DOHH2 (cell line): ENCODE measurements around the gene HIBCH.

Source experiments
- CTCF ChIP-seq: fragments of 200-600 bp; sonication (generic); IDR thresholded peaks from one replicate; pipeline ENCODE4 v1.5.1; 2014; ENCODE audit warnings: antibody characterized with exemption, mild to moderate bottlenecking, low read depth, low read length; ENCODE audit not compliant: poor library complexity, severe bottlenecking
- EZH2phosphoT487 ChIP-seq: fragments of 200-600 bp; sonication (generic); IDR thresholded peaks from 2 replicates; pipeline ENCODE4 v1.6.1; 2017; ENCODE audit warnings: borderline replicate concordance, mild to moderate bottlenecking, antibody characterized with exemption, low read length, moderate library complexity, mixed read lengths

- TF ChIP-seq CTCF (no peak), EZH2phosphoT487 (no peak)
Observed at GRCh38 chr2:190315273-190315672, 4.4 kb downstream of the HIBCH start.
